Measurements from ENCODE around the gene TSC22D3.
A peak's percentile ranks its signal among the peaks of the same experiment; 100 is the strongest.

The TSC22D3 gene

GRCh38 chrX:107775734-107776511 is at the start of gene TSC22D3:
Gene TSC22D3, minus strand, starts transcription at chrX:107775787. Its CDS starts 368 bp downstream, at chrX:107775419.
- H3K9ac ChIP-seq (ENCODE audit: low read depth, low read length), result no peak within 1 kb of the TSS
- H3K36me3 ChIP-seq (ENCODE audit: insufficient read depth, low read length), result no peaks in the 10 kb centered on the region
- TF ChIP-seq EZH2 (IDR thresholded peaks at IDR 0.05; ENCODE audit: borderline replicate concordance, low read depth, low read length, severe bottlenecking) (no peak), CTCF (IDR thresholded peaks at IDR 0.05; ENCODE audit: borderline replicate concordance, extremely low read depth, low read length, poor library complexity, severe bottlenecking) (no peak)
- H3K79me2 ChIP-seq (ENCODE audit: insufficient read depth, low read length), result no peaks in the 10 kb centered on the region
- no peak within 1 kb of the TSS for H3K4me2 ChIP-seq (ENCODE audit: insufficient read depth, low read length)
- ATAC-seq (ENCODE audit: insufficient read depth, low read depth) (peak; percentile 35; the same call in 1 of the 3 replicates), DNase-seq (no peak)
- peaks cover 8% of the 10 kb centered on the region for H3K27me3 ChIP-seq (ENCODE audit: insufficient read depth, low read length, poor library complexity)
- H3K4me3 ChIP-seq (ENCODE audit: low read depth in 1 of 2, low read length in 2 of 2), result no peak within 1 kb of the TSS
- no peaks in the 10 kb centered on the region for H3K9me3 ChIP-seq (ENCODE audit: insufficient read depth, low read length, severe bottlenecking)
- no peaks in the 10 kb centered on the region for H3K4me1 ChIP-seq (ENCODE audit: insufficient read depth, low read length)
- H3K27ac ChIP-seq (ENCODE audit: low read length), result no peak within 1 kb of the TSS
- H2AFZ ChIP-seq (ENCODE audit: low read depth, low read length), result no peak within 1 kb of the TSS
- H4K20me1 ChIP-seq (ENCODE audit: insufficient read depth, low read length), result no peaks in the 10 kb centered on the region

GRCh38 chrX:107823456-107823855 is 47.9 kb upstream of the TSC22D3 start:
- H3K27ac ChIP-seq (ENCODE audit: low read length), result no peak overlapping the region
- no peak overlapping the region for H3K4me2 ChIP-seq (ENCODE audit: insufficient read depth, low read length)
- no peaks in the 10 kb centered on the region for H4K20me1 ChIP-seq (ENCODE audit: insufficient read depth, low read length)
- ATAC-seq (ENCODE audit: insufficient read depth, low read depth) (no peak), DNase-seq (no peak)
- H3K36me3 ChIP-seq (ENCODE audit: insufficient read depth, low read length), result no peaks in the 10 kb centered on the region
- TF ChIP-seq CTCF (IDR thresholded peaks at IDR 0.05; ENCODE audit: borderline replicate concordance, extremely low read depth, low read length, poor library complexity, severe bottlenecking) (no peak), EZH2 (IDR thresholded peaks at IDR 0.05; ENCODE audit: borderline replicate concordance, low read depth, low read length, severe bottlenecking) (no peak)
- no peaks in the 10 kb centered on the region for H3K27me3 ChIP-seq (ENCODE audit: insufficient read depth, low read length, poor library complexity)
- H3K9ac ChIP-seq (ENCODE audit: low read depth, low read length), result no peak overlapping the region
- no peak overlapping the region for H2AFZ ChIP-seq (ENCODE audit: low read depth, low read length)
- no peaks in the 10 kb centered on the region for H3K9me3 ChIP-seq (ENCODE audit: insufficient read depth, low read length, severe bottlenecking)
- H3K79me2 ChIP-seq (ENCODE audit: insufficient read depth, low read length), result no peaks in the 10 kb centered on the region
- no peaks in the 10 kb centered on the region for H3K4me1 ChIP-seq (ENCODE audit: insufficient read depth, low read length)
- no peak overlapping the region for H3K4me3 ChIP-seq (ENCODE audit: low read depth in 1 of 2, low read length in 2 of 2)

GRCh38 chrX:107823042-107823441 is 47.5 kb upstream of the TSC22D3 start:
- H3K27ac ChIP-seq (ENCODE audit: low read length), result no peak overlapping the region
- no peak for DNase-seq
- no peak overlapping the region for H3K9ac ChIP-seq (ENCODE audit: low read depth, low read length)
- no peaks in the 10 kb centered on the region for H3K27me3 ChIP-seq (ENCODE audit: insufficient read depth, low read length, poor library complexity)
- peaks cover 3% of the 10 kb centered on the region for H3K9me3 ChIP-seq (ENCODE audit: insufficient read depth, low read length, severe bottlenecking)
- no peaks in the 10 kb centered on the region for H4K20me1 ChIP-seq (ENCODE audit: insufficient read depth, low read length)
- no peak overlapping the region for H3K4me2 ChIP-seq (ENCODE audit: insufficient read depth, low read length)
- no peak overlapping the region for H3K4me3 ChIP-seq (ENCODE audit: low read depth in 1 of 2, low read length in 2 of 2)
- TF ChIP-seq CTCF (IDR thresholded peaks at IDR 0.05; ENCODE audit: borderline replicate concordance, extremely low read depth, low read length, poor library complexity, severe bottlenecking) (no peak), EZH2 (IDR thresholded peaks at IDR 0.05; ENCODE audit: borderline replicate concordance, low read depth, low read length, severe bottlenecking) (no peak)
- no peak overlapping the region for H2AFZ ChIP-seq (ENCODE audit: low read depth, low read length)
- ATAC-seq (ENCODE audit: insufficient read depth, low read depth), result no peak
- H3K4me1 ChIP-seq (ENCODE audit: insufficient read depth, low read length), result no peaks in the 10 kb centered on the region
- no peaks in the 10 kb centered on the region for H3K36me3 ChIP-seq (ENCODE audit: insufficient read depth, low read length)
- H3K79me2 ChIP-seq (ENCODE audit: insufficient read depth, low read length), result no peaks in the 10 kb centered on the region
